Liver (tissue), 9 donors: ENCODE measurements around the gene GUCA1A. TPM values are rescaled to one million over a fixed set of nuclear protein-coding genes. Genes with fewer than 3 reads are reported as not detected.

ENCODE experiments used
- DNase-seq: peaks from one replicate; pipeline ENCODE4 v3.0.0-alpha.2; 2017; ENCODE audit warnings: low spot score
- H3K27ac ChIP-seq, 2 donors: one replicate each; pipeline ENCODE4 v1.7.0; 2013; ENCODE audit warnings: inconsistent platforms in 2 of 2, low read length in 2 of 2, control low read depth in 1 of 2, low read depth in 1 of 2, mild to moderate bottlenecking in 1 of 2
- H3K27me3 ChIP-seq, 4 donors: one replicate each; pipeline versions ENCODE4 v1.6.1 to v1.7.0; 2013; ENCODE audit warnings: low read length in 3 of 4, inconsistent platforms in 1 of 4, mild to moderate bottlenecking in 1 of 4, moderate library complexity in 1 of 4; ENCODE audit not compliant: control insufficient read depth in 4 of 4, insufficient read depth in 4 of 4
- H3K36me3 ChIP-seq, 4 donors: one replicate each; pipeline versions ENCODE4 v1.6.1 to v1.7.0; 2013; ENCODE audit warnings: low read length in 3 of 4, mild to moderate bottlenecking in 3 of 4, low read depth in 1 of 4, moderate library complexity in 1 of 4; ENCODE audit not compliant: control insufficient read depth in 4 of 4, insufficient read depth in 3 of 4
- H3K4me1 ChIP-seq, 4 donors: one replicate each; pipeline versions ENCODE4 v1.6.1 to v1.7.0; 2013; ENCODE audit warnings: low read length in 3 of 4, mild to moderate bottlenecking in 3 of 4, moderate library complexity in 1 of 4; ENCODE audit not compliant: control insufficient read depth in 4 of 4, insufficient read depth in 4 of 4
- H3K4me3 ChIP-seq, 3 donors: one replicate each; pipeline versions ENCODE4 v1.6.1 to v1.7.0; 2013; ENCODE audit warnings: low read length in 3 of 3, control low read depth in 1 of 3, low read depth in 1 of 3, mild to moderate bottlenecking in 1 of 3
- H3K9ac ChIP-seq, 2 donors: one replicate each; pipeline ENCODE4 v1.7.0; 2013; ENCODE audit warnings: low read length in 2 of 2, mild to moderate bottlenecking in 2 of 2, moderate library complexity in 2 of 2, control low read depth in 1 of 2, low read depth in 1 of 2
- H3K9me3 ChIP-seq, 4 donors: one replicate each; pipeline versions ENCODE4 v1.6.1 to v1.7.0; 2013; ENCODE audit warnings: low read length in 3 of 4; ENCODE audit not compliant: control insufficient read depth in 4 of 4
- ATF3 ChIP-seq: IDR thresholded peaks from 2 replicates; pipeline ENCODE4 v1.6.1; 2016; ENCODE audit warnings: antibody characterized with exemption
- CTCF ChIP-seq: fragments of 150-350 bp; IDR thresholded peaks from 2 replicates; pipeline ENCODE4 v1.5.1; 2017; ENCODE audit warnings: improper control_type of control experiment, low read depth, low read length; ENCODE audit not compliant: missing input control
- EGR1 ChIP-seq, 2 donors: IDR thresholded peaks; 2 replicates each; pipeline ENCODE4 v1.6.1; 2016 to 2018; ENCODE audit warnings: antibody characterized with exemption in 2 of 2, low read depth in 2 of 2
- FOXA1 ChIP-seq: IDR thresholded peaks from 2 replicates; pipeline ENCODE4 v1.6.1; 2016; ENCODE audit warnings: antibody characterized with exemption
- FOXA2 ChIP-seq: IDR thresholded peaks from 2 replicates; pipeline ENCODE4 v1.6.1; 2016; ENCODE audit warnings: antibody characterized with exemption
- GABPA ChIP-seq, 2 donors: IDR thresholded peaks in 1 of 2; conservative IDR thresholded peaks in 1 of 2; 2 replicates each; pipeline ENCODE4 v1.6.1; 2016; ENCODE audit warnings: antibody characterized with exemption in 2 of 2, mild to moderate bottlenecking in 1 of 2, moderate library complexity in 1 of 2
- HNF4A ChIP-seq, 2 donors: conservative IDR thresholded peaks; 2 replicates each; pipeline ENCODE4 v1.6.1; 2016; ENCODE audit warnings: antibody characterized with exemption in 2 of 2, mild to moderate bottlenecking in 2 of 2
- HNF4G ChIP-seq: IDR thresholded peaks from 2 replicates; pipeline ENCODE4 v1.6.1; 2016; ENCODE audit warnings: antibody characterized with exemption
- JUND ChIP-seq, 2 donors: IDR thresholded peaks; 2 replicates each; pipeline ENCODE4 v1.6.1; 2016; ENCODE audit warnings: antibody characterized with exemption in 2 of 2
- MAX ChIP-seq: IDR thresholded peaks from 2 replicates; pipeline ENCODE4 v1.6.1; 2016; ENCODE audit warnings: antibody characterized with exemption
- NR2F2 ChIP-seq: IDR thresholded peaks from 2 replicates; pipeline ENCODE4 v1.6.1; 2016; ENCODE audit warnings: antibody characterized with exemption
- RAD21 ChIP-seq, 2 donors: IDR thresholded peaks; 2 replicates each; pipeline ENCODE4 v1.6.1; 2016; ENCODE audit warnings: antibody characterized with exemption in 2 of 2, mild to moderate bottlenecking in 2 of 2
- REST ChIP-seq: IDR thresholded peaks from 2 replicates; pipeline ENCODE4 v1.6.1; 2016; ENCODE audit warnings: antibody characterized with exemption, mild to moderate bottlenecking
- RXRA ChIP-seq, 2 donors: IDR thresholded peaks; 2 replicates each; pipeline ENCODE4 v1.6.1; 2017 to 2018; ENCODE audit warnings: antibody characterized with exemption in 2 of 2, mild to moderate bottlenecking in 1 of 2
- SP1 ChIP-seq: IDR thresholded peaks from 2 replicates; pipeline ENCODE4 v1.6.1; 2018; ENCODE audit warnings: antibody characterized with exemption, mild to moderate bottlenecking
- TAF1 ChIP-seq: conservative IDR thresholded peaks from 2 replicates; pipeline ENCODE4 v1.6.1; 2016; ENCODE audit warnings: antibody characterized with exemption, mild to moderate bottlenecking
- YY1 ChIP-seq: IDR thresholded peaks from 2 replicates; pipeline ENCODE4 v1.6.1; 2016; ENCODE audit warnings: antibody characterized with exemption, mild to moderate bottlenecking
- ZBTB33 ChIP-seq: IDR thresholded peaks from 2 replicates; pipeline ENCODE4 v1.6.1; 2016; ENCODE audit warnings: antibody characterized with exemption
- WGBS: extraction: QIAGEN DNeasy Blood & Tissue Kit; methylation state at CpG from one replicate; pipeline ENCODE4 v1.1.7; 2013; 5-methylcytosine and 5-hydroxymethylcytosine counted together
- polyA plus RNA-seq, 2 donors: library from polyadenylated mRNA; stranded (reverse) in 1 of 2; unstranded in 1 of 2; fragments of 200-250 nt in 1 of 2; fragments of >200 nt in 1 of 2; fragmentation: Nextera tagmentation in 1 of 2; extraction: Ambion mirVana in 1 of 2; gene quantifications; one replicate each; pipeline versions ENCODE4 v1.2.1 to v1.2.3, GENCODE V29; 2013 to 2015
- total RNA-seq, 2 donors: library from RNA; depleted of rRNA; stranded (reverse); fragments of >200 nt; gene quantifications; one replicate each; pipeline ENCODE4 v1.2.3, GENCODE V29; 2014
- donor health status: healthy.
- donor health status: healthy.
- donor health status: healthy.
- donor health status: healthy.
- donor health status: healthy.

Gene GUCA1A
- total and polyA plus RNA-seq, 4 donors, result not detected

- Histone ChIP-seq H3K27ac (no peak overlapping the region), H3K9ac (no peak overlapping the region), H3K4me1 (peaks cover 0 to 6% (median 3%) of the 10 kb centered on the region in 4 donors), H3K9me3 (no peaks in the 10 kb centered on the region), H3K27me3 (no peaks in the 10 kb centered on the region), H3K36me3 (no peaks in the 10 kb centered on the region), H3K4me3 (no peak overlapping the region)
- WGBS, result 71% methylated on average over 5 of the region's 5 CpGs
- DNase-seq, result no peak
- TF ChIP-seq ZBTB33, result no peak
- no peak for TF ChIP-seq JUND (IDR thresholded peaks at IDR 0.05)
- no peak for TF ChIP-seq RAD21 (IDR thresholded peaks at IDR 0.05)
- no peak for TF ChIP-seq GABPA (IDR thresholded peaks at IDR 0.05 in 1 of 2, conservative IDR thresholded peaks at IDR 0.05 in 1 of 2)
- TF ChIP-seq YY1, result no peak
- TF ChIP-seq EGR1 (IDR thresholded peaks at IDR 0.05; ENCODE audit: low read depth in 2 of 2), result no peak
- TF ChIP-seq CTCF, result no peak
These were observed 19.2 kb upstream of the GUCA1A start for GRCh38 chr6:42153921-42154320.

- DNase-seq, result no peak
- TF ChIP-seq RXRA (IDR thresholded peaks at IDR 0.05) (no peak), NR2F2 (no peak), GABPA (IDR thresholded peaks at IDR 0.05 in 1 of 2, conservative IDR thresholded peaks at IDR 0.05 in 1 of 2) (no peak), FOXA1 (no peak), REST (no peak), FOXA2 (no peak), ATF3 (no peak), CTCF (no peak), HNF4G (no peak), TAF1 (no peak), ZBTB33 (no peak), SP1 (no peak), MAX (no peak), EGR1 (IDR thresholded peaks at IDR 0.05; ENCODE audit: low read depth in 2 of 2) (no peak), HNF4A (conservative IDR thresholded peaks at IDR 0.05) (no peak), JUND (IDR thresholded peaks at IDR 0.05) (no peak), YY1 (no peak), RAD21 (IDR thresholded peaks at IDR 0.05) (no peak)
- Histone ChIP-seq H3K27me3 (no peaks in the 10 kb centered on the region), H3K27ac (no peak overlapping the region), H3K9me3 (no peaks in the 10 kb centered on the region), H3K36me3 (no peaks in the 10 kb centered on the region), H3K4me3 (no peak overlapping the region), H3K9ac (no peak overlapping the region), H3K4me1 (peaks cover 0 to 6% (median 3%) of the 10 kb centered on the region in 4 donors)
These were observed 18.5 kb upstream of the GUCA1A start for GRCh38 chr6:42154461-42155209.
